Measurements from ENCODE around the gene CXCL16. TPM values are rescaled to one million over a fixed set of nuclear protein-coding genes. Genes with fewer than 3 reads are reported as not detected.
A peak's percentile ranks its signal among the peaks of the same experiment; 100 is the strongest.
"Not testable (repeated sequence)": the region's sequence is repeated elsewhere in the genome, so short reads cannot be mapped to it uniquely, and the experiment has no call there.

Gene CXCL16
- total RNA-seq, 1 experiment from 2014 or later: not detected

DNA sequence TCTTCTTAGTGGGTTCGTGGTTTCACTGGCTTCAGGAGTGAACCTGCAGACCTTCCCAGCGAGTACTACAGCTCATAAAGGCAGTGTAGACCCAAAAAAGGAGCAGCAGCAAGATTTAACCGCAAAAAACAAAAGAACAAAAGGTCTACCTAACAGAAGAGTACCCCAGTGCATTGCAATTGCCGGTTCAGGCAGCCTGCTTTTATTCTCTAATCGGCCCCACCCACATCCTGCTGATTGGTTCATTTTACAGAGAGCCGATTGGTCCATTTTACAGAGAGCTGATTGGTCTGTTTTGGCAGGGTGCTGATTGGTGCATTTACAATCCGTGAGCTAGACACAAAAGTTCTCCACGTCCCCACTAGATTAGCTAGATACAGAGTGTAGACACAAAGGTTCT lies 31.3 kb downstream of the CXCL16 start:
- DNase-seq (ENCODE audit: low spot score): peak; percentile 31
- in situ Hi-C loops (cut with HindIII; ENCODE audit: low sequenced_read_pairs): no loop called here

DNA sequence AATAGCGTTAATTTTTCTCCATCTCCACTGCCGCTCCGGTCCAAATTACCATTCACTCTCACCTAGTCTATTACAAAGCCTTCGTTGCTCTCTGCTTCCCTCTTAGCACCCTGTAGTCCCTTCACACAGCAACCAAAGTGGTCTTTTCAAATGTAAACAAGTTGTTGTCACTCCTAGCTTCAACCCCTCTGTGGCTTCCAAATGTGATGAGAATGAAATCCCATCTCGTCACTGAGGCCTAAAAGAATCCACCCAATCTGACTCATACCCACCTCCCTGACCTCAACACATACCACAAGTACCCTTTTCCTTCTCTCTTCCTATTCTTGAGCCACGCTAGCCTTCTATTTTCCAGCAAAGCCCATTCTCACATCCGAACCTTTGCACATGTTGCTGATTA lies 33.6 kb downstream of the CXCL16 start:
- in situ Hi-C loops (cut with HindIII; ENCODE audit: low sequenced_read_pairs): no loop called here
- no peak for DNase-seq (ENCODE audit: low spot score)

DNA sequence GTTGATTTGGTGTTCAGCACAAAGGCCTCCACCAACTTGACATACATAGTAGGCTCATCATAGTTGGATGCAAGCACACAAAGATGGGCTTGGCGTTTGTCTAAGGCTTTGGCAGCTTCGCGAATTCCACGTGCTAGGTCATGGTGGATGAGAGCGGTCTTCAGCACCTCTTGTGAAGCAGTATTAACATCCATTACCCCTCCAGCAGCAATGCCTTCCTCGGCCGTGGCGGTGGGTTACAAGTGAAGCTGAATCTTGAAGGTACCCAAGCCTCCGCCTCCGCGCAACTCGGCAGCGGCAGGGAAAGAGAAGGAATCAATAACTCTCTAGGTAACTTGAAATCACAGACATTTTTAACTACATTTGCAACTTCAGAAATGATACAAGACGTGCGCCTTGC lies 34.7 kb downstream of the CXCL16 start:
- DNase-seq (ENCODE audit: low spot score): no peak
- in situ Hi-C loops (cut with HindIII; ENCODE audit: low sequenced_read_pairs): no loop called here

DNA sequence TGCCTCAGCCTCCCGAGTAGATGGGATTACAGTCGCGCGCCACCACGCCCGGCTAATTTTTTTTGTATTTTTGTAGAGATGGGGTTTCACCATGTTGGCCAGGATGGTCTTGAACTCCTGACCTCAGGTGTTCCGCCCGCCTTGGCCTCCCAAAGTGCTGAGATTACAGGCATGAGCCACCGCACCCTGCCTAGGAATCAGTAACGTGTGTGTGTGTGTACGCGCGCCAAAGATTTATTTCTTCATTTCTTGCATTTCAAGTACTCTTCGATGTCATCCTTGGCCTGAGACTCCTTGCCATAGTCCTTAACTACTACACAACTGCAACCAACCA lies 35.2 kb downstream of the CXCL16 start:
- DNase-seq (ENCODE audit: low spot score); in situ Hi-C loops (cut with HindIII; ENCODE audit: low sequenced_read_pairs): not testable (repeated sequence)

DNA sequence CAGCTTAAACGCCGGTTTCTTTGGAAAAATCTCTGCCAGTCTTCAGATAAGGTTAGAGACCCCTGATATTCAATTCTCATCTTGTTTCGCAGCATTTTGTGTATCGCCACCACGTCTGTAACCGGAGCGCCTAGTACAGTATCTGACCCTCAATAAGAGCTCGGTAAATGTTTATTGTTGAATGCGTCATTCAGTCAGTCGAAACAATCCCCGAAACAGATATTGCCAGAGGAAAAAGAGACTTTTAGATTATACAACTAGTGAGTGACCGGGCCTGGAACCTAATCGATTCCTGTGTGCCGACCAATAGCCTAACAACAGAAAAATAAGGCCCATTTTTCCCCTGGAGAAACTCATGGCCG lies 36.4 kb downstream of the CXCL16 start:
- in situ Hi-C loops (cut with HindIII; ENCODE audit: low sequenced_read_pairs): no loop called here

DNA sequence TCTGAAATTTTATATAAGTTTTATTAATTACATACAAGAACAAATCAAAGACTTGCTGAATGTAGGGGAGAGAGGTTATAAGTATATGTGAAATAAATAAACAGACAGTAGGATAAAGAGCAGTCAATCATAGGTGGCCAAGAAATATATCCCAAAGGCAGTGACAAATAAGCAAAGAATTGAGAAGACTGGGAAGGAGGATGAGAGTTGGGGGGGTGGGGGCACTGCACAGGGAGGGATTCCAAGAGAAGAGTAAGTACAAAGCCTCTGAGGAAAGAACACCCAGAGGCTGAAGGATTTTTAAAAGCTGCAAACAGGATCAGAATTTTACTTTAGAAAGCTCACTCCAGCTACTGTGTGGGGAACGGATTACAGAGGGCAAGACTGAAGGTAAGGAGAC lies 38.6 kb downstream of the CXCL16 start:
- no peak for DNase-seq (ENCODE audit: low spot score)
- in situ Hi-C loops (cut with HindIII; ENCODE audit: low sequenced_read_pairs): no loop called here

More for the DNA sequence above, 36.4 kb downstream of the CXCL16 start:
- DNase-seq (ENCODE audit: low spot score): peak; percentile 9

DNA sequence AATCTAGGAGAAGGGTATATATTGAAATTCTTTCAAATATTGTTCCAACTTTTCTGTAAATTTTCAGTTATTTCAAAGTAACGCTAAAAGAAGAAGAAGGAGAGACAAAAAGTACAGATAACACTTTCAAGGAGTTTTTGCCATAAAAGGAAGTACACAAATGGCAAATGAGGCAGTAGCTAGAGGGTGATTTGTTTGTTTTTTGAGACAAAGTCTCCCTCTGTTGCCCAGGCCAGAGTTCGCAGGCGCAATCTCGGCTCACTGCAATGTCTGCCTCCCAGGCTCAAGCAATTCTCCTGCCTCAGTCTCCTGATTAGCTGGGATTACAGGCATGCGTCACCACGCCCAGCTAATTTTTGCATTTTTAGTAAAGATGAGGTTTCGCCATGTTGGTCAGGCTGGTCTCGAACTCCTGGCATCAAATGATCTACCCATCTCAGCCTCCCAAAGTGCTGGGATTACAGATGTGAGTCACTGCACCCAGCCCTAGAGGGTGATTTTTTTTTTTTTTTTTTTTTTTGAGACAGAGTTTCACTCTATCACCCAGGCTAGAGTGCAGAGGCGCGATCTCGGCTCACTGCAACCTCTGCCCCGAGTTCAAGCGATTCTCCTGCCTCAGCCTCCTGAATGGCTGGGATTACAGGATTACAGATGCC lies 40.2 kb downstream of the CXCL16 start:
- in situ Hi-C loops (cut with HindIII; ENCODE audit: low sequenced_read_pairs); DNase-seq (ENCODE audit: low spot score): not testable (repeated sequence)

DNA sequence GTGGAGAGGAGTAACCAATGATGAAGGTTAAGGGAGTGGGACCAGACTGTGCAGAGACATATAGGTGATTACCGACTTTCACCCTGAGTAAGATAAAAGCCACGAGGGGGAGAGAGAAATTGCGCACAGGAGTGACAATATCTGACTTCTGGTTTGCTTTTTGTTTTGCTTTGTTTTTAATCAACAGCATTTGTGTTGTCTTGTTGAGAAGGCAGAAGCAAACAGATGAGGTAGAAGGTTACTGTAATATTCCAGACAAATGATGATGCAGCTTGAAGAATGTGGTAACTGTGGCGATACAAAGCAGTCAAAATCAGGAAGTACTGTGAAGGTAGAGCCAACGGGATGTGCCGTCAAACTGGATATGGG lies 43.3 kb downstream of the CXCL16 start:
- in situ Hi-C loops (cut with HindIII; ENCODE audit: low sequenced_read_pairs): no loop called here
- DNase-seq (ENCODE audit: low spot score): no peak

DNA sequence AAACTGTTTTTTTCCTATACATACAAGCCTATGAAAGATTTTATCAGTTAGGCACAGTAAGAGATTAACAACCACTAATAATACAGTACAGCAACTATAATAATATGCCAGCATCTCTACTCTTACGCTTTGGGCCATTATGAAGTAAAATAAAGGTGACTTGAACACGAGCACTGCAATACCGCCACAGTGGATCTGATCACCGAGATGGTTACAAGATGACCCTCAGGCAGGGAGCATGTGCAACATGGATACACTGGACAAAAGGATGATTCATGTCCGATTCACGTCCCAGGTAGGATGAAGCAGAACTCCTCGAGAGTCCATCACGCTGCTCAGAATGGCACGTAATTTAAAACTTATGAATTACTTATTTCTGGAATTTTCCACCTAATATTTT lies 46.3 kb downstream of the CXCL16 start:
- in situ Hi-C loops (cut with HindIII; ENCODE audit: low sequenced_read_pairs): no loop called here
- DNase-seq (ENCODE audit: low spot score): no peak

DNA sequence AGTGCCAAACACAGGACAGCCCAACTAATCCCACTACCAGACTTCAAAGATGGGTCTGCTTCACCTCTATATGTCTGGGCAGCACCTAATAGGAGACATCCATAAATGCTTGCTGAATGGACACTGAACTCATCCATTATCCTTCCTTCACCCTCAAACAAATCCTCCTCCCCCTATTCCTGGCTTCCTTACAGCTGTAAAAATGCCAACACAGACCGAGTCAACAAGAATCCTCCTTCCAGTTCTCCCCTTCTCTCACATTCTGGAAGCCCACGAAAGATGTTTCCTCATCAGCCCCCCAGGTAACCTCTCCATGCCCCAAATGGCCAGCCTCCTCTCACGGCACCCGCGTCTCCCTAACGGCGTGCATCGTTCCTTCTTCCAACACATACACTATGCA lies 48.0 kb downstream of the CXCL16 start:
- in situ Hi-C loops (cut with HindIII; ENCODE audit: low sequenced_read_pairs): no loop called here
- no peak for DNase-seq (ENCODE audit: low spot score)

DNA sequence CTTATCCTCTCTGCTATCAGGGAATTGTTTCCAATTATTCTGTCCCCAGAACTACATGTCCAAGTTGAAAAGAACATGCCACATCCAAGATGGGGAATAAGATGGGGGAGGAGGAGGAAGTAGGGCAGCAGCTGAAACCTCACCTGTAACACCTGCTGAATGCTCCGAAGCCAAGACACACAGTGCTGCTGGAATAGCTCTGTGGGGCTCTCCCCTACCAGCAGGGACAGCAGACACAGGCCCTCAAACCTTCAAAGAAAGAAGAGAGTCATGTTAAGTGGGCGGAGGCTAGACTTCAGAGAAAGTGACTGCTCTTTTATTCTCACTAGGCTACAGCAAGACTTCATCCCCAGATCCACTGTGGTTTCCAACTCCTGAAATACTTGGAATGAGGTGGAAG lies 49.0 kb downstream of the CXCL16 start:
- no peak for DNase-seq (ENCODE audit: low spot score)
- in situ Hi-C loops (cut with HindIII; ENCODE audit: low sequenced_read_pairs): no loop called here

DNA sequence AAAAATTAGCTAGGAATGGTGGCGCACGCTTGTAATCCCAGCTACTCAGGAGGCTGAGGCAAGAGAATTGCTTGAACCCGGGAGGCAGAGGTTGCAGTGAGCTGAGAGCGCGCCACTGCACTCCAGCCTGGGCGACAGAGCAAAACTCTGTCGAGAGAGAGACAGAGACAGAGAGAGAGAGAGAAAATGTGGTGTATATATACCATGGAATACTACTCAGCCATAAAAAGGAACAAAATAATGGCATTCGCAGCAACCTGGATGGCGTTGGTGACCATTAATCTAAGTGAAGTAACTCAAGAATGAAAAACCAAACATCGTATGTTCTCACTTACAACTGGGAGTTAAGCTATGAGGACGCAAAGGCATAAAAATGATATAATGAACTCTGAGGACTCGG lies 49.9 kb downstream of the CXCL16 start:
- DNase-seq (ENCODE audit: low spot score); in situ Hi-C loops (cut with HindIII; ENCODE audit: low sequenced_read_pairs): not testable (repeated sequence)

DNA sequence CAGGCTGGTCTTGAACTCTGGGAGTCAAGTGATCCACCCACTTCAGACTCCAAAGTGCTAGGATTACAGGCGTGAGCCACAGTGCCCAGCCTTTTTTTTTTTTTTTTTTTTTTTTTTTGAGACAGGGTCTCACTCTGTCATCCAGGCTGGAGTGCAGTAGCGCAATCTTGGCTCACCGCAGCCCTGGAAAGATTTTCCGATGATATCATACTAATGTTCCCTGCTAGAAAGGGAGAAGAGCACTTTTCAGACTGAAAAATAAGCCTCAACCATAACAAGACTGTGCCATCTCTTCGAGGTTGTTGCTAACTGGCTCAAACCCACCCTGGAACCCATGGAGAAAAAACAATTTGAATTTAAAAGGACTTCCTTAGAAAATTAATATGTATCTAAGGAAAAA lies 56.0 kb downstream of the CXCL16 start:
- in situ Hi-C loops (cut with HindIII; ENCODE audit: low sequenced_read_pairs); DNase-seq (ENCODE audit: low spot score): not testable (repeated sequence)

Other genes starting within 250 kb of the CXCL16 start
- 58.1 and 61.5 TPM in 2 replicates for gene SPNS2, start 241.0 kb downstream of the CXCL16 start, total RNA-seq (2014; rRNA removed; shearing (Covaris generic))
- gene MYBBP1A, start 184.5 kb downstream of the CXCL16 start, total RNA-seq (2014; rRNA removed; shearing (Covaris generic)): 89.3 and 91.6 TPM in 2 replicates
- 5.3 TPM in 1 of 2 replicates, not detected in the other for gene GGT6, start 179.4 kb downstream of the CXCL16 start, total RNA-seq (2014; rRNA removed; shearing (Covaris generic))
- not detected in 2 replicates for gene SMTNL2, start 155.4 kb downstream of the CXCL16 start, total RNA-seq (2014; rRNA removed; shearing (Covaris generic))
- 0.41 TPM in 1 of 2 replicates, not detected in the other for gene ALOX15, start 98.2 kb downstream of the CXCL16 start, total RNA-seq (2014; rRNA removed; shearing (Covaris generic))
- gene PELP1, start 35.8 kb downstream of the CXCL16 start, total RNA-seq (2014; rRNA removed; shearing (Covaris generic)): 40.1 and 53.6 TPM in 2 replicates
- 38.1 and 45.1 TPM in 2 replicates for gene ARRB2, start 29.3 kb downstream of the CXCL16 start, total RNA-seq (2014; rRNA removed; shearing (Covaris generic))
- 24.3 and 29.8 TPM in 2 replicates for gene MED11, start 8.5 kb downstream of the CXCL16 start, total RNA-seq (2014; rRNA removed; shearing (Covaris generic))
- gene ZMYND15, start 95 bp downstream of the CXCL16 start, total RNA-seq (2014; rRNA removed; shearing (Covaris generic)): 0.68 TPM in 1 of 2 replicates, not detected in the other
- not detected in 2 replicates for gene TM4SF5, start 32.0 kb upstream of the CXCL16 start, total RNA-seq (2014; rRNA removed; shearing (Covaris generic))
- gene VMO1, start 46.4 kb upstream of the CXCL16 start, total RNA-seq (2014; rRNA removed; shearing (Covaris generic)): not detected in 2 replicates
- gene GLTPD2, start 49.0 kb upstream of the CXCL16 start, total RNA-seq (2014; rRNA removed; shearing (Covaris generic)): not detected in 2 replicates
- gene PSMB6, start 56.2 kb upstream of the CXCL16 start, total RNA-seq (2014; rRNA removed; shearing (Covaris generic)): 390 and 445 TPM in 2 replicates
- gene PLD2, start 67.2 kb upstream of the CXCL16 start, total RNA-seq (2014; rRNA removed; shearing (Covaris generic)): 20.9 and 28.4 TPM in 2 replicates
- gene MINK1, start 93.4 kb upstream of the CXCL16 start, total RNA-seq (2014; rRNA removed; shearing (Covaris generic)): 33.8 and 48.3 TPM in 2 replicates
- gene C17orf107, start 159.6 kb upstream of the CXCL16 start, total RNA-seq (2014; rRNA removed; shearing (Covaris generic)): not detected in 2 replicates
- not detected in 2 replicates for gene CHRNE, start 163.2 kb upstream of the CXCL16 start, total RNA-seq (2014; rRNA removed; shearing (Covaris generic))
- gene GP1BA, start 192.3 kb upstream of the CXCL16 start, total RNA-seq (2014; rRNA removed; shearing (Covaris generic)): not detected in 2 replicates
- gene SLC25A11, start 200.1 kb upstream of the CXCL16 start, total RNA-seq (2014; rRNA removed; shearing (Covaris generic)): 111 and 132 TPM in 2 replicates
- 86.0 and 97.4 TPM in 2 replicates for gene RNF167, start 200.3 kb upstream of the CXCL16 start, total RNA-seq (2014; rRNA removed; shearing (Covaris generic))
- 563 and 707 TPM in 2 replicates for gene PFN1, start 208.6 kb upstream of the CXCL16 start, total RNA-seq (2014; rRNA removed; shearing (Covaris generic))
- gene ENO3, start 211.2 kb upstream of the CXCL16 start, total RNA-seq (2014; rRNA removed; shearing (Covaris generic)): 52.8 and 75.4 TPM in 2 replicates
- gene SPAG7, start 227.9 kb upstream of the CXCL16 start, total RNA-seq (2014; rRNA removed; shearing (Covaris generic)): 32.3 and 59.7 TPM in 2 replicates
- gene CAMTA2, start 247.7 kb upstream of the CXCL16 start, total RNA-seq (2014; rRNA removed; shearing (Covaris generic)): 6.9 and 16.9 TPM in 2 replicates